HepG2 (cell line): ENCODE data around the gene CALR. TPM values are rescaled to one million over a fixed set of nuclear protein-coding genes. Genes with fewer than 3 reads are reported as not detected.

Source experiments
- ATF7-NPFF ChIP-seq: sonication (generic); formaldehyde crosslinking; IDR thresholded peaks from 2 replicates; pipeline ENCODE4 v1.8.1; 2023; ENCODE audit warnings: mild to moderate bottlenecking, low read depth, missing genetic modification reagents, moderate library complexity
- GTF3A ChIP-seq: sonication (generic); formaldehyde crosslinking; conservative IDR thresholded peaks from 2 replicates; pipeline ENCODE4 v1.4.0; 2020; ENCODE audit warnings: mild to moderate bottlenecking, missing genetic modification reagents
- IRF1 ChIP-seq: sonication (generic); formaldehyde crosslinking; IDR thresholded peaks from 2 replicates; pipeline ENCODE4 v1.4.0; 2020; ENCODE audit warnings: low read depth, mild to moderate bottlenecking, missing genetic modification reagents
- REST ChIP-seq, 2 experiments: IDR thresholded peaks; 2 replicates each; pipeline ENCODE4 v1.6.1; 2011 to 2012; ENCODE audit warnings: low read length in 2 of 2, borderline replicate concordance in 1 of 2, low read depth in 1 of 2, mild to moderate bottlenecking in 1 of 2, moderate library complexity in 1 of 2
- SNAPC4 ChIP-seq: sonication (generic); formaldehyde crosslinking; IDR thresholded peaks from 2 replicates; pipeline ENCODE4 v1.4.0; 2020; ENCODE audit warnings: mild to moderate bottlenecking, missing genetic modification reagents
- ZBTB39 ChIP-seq: sonication (generic); formaldehyde crosslinking; IDR thresholded peaks from 2 replicates; pipeline ENCODE4 v1.5.0; 2020; ENCODE audit warnings: missing genetic modification reagents
- ZC3H4 ChIP-seq: sonication (generic); formaldehyde crosslinking; IDR thresholded peaks from 2 replicates; pipeline ENCODE4 v1.4.0; 2020; ENCODE audit warnings: missing genetic modification reagents, borderline replicate concordance
- ZNF18 ChIP-seq: sonication (generic); formaldehyde crosslinking; IDR thresholded peaks from 2 replicates; pipeline ENCODE4 v1.8.0; 2022; ENCODE audit warnings: mild to moderate bottlenecking, missing genetic modification reagents; ENCODE audit not compliant: insufficient replicate concordance
- ZSCAN5A ChIP-seq: sonication (generic); formaldehyde crosslinking; IDR thresholded peaks from 2 replicates; pipeline ENCODE4 v1.8.0; 2022; ENCODE audit warnings: mild to moderate bottlenecking, missing genetic modification reagents, borderline replicate concordance
- polyA plus RNA-seq, 8 experiments: library from polyadenylated mRNA; depleted of rRNA in 3 of 8; stranded (reverse) in 7 of 8; unstranded in 1 of 8; fragments of >200 nt; fragmentation: Illumina TruSeq in 4 of 8; extraction: Trizol in 4 of 8; gene quantifications; 2 replicates each; pipeline versions ENCODE4 v1.2.1 to v1.2.3, GENCODE V29; 2011 to 2016; ENCODE audit warnings: low read depth in 4 of 8, missing spikeins in 1 of 8, mixed read lengths in 1 of 8; ENCODE audit not compliant: insufficient read depth in 1 of 8
- total RNA-seq, 5 experiments: library from RNA; depleted of rRNA; stranded (reverse); fragments of >200 nt; fragmentation: Illumina TruSeq; extraction: Trizol; gene quantifications; 2 replicates each; pipeline ENCODE4 v1.2.3, GENCODE V29; 2016; ENCODE audit warnings: low read depth in 1 of 5

CALR gene
- total and polyA plus RNA-seq, 2 of the 13 experiments (the other 11 are each of a cell fraction or from before 2014, with no cell fraction given) = 898 to 934 TPM

- TF ChIP-seq ZNF18 (no peak), IRF1 (no peak), ZSCAN5A (no peak), REST (IDR thresholded peaks at IDR 0.05; ENCODE audit: borderline replicate concordance in 1 of 2, low read depth in 1 of 2, low read length in 2 of 2) (peak in 1 of 2 experiments; percentile 71; a peak in 1 of 4 replicates), ZBTB39 (CRISPR knock-in tag) (no peak), ATF7-NPFF (CRISPR knock-in tag) (peak; percentile 76; the same call in 1 of the 2 replicates), ZC3H4 (CRISPR knock-in tag) (peak; percentile 82), SNAPC4 (CRISPR knock-in tag) (no peak), GTF3A (CRISPR knock-in tag) (0 out of 2 replicates have a peak, but pooled peaks have one; percentile 11)
Measured at GRCh38 chr19:12945479-12946091, 7.2 kb downstream of the CALR start, which contains the start of gene RAD23A (continued).
